HG02588 (cell line): ENCODE data around the gene LLGL2.

ENCODE experiments used
- ATAC-seq: cut with Tn5 transposase; IDR thresholded peaks from one replicate; pipeline ENCODE4 v1.9.1; 2021; ENCODE audit warnings: mild to moderate bottlenecking, moderate library complexity; ENCODE audit not compliant: unreplicated experiment

LLGL2 gene

GRCh38 chr17:75546181-75546580 is 20.7 kb downstream of the LLGL2 start:
- ATAC-seq: no peak

DNA sequence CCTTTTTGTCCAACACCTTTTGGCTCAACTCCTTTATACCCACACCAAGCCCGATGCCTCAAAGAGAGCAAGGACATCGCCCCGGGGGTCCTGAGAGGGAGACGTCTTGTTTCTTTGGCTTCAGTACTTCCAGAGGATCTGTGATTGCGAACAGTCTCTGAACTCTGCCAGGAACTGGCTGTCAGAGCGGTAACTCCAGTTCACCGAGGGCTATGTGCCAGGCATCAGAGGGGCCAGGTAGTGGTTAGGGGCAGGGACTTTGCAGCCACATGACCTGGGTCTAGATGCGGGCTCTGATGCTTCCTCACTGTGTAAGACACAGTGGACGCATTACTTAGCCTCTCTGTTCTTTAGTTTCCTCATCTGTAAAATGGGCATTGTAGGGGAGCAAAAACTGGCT is 21.6 kb downstream of the LLGL2 start:
- ATAC-seq: no peak

- no peak for ATAC-seq
Observed at GRCh38 chr17:75548813-75549212, 23.3 kb downstream of the LLGL2 start.

- no peak for ATAC-seq
Observed at GRCh38 chr17:75549246-75550138, 24.0 kb downstream of the LLGL2 start.

DNA sequence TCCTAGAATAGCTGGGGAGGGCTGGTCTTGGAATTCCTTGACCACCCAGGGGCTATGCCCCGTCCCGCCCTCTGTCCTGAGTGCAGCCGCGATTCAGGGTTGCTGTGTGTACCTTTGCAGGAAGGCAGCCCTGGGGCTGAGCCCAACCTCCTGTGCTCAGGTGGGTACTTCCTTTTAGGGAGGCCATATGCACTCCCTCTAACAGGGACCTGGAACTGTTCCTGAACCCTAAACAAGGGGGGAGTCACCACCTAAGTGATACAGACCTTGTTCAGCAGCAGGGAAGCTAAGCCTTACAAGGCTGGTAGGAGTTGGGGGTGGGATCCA is 24.6 kb downstream of the LLGL2 start:
- no peak for ATAC-seq

GRCh38 chr17:75551266-75551665 is 25.8 kb downstream of the LLGL2 start:
- no peak for ATAC-seq

DNA sequence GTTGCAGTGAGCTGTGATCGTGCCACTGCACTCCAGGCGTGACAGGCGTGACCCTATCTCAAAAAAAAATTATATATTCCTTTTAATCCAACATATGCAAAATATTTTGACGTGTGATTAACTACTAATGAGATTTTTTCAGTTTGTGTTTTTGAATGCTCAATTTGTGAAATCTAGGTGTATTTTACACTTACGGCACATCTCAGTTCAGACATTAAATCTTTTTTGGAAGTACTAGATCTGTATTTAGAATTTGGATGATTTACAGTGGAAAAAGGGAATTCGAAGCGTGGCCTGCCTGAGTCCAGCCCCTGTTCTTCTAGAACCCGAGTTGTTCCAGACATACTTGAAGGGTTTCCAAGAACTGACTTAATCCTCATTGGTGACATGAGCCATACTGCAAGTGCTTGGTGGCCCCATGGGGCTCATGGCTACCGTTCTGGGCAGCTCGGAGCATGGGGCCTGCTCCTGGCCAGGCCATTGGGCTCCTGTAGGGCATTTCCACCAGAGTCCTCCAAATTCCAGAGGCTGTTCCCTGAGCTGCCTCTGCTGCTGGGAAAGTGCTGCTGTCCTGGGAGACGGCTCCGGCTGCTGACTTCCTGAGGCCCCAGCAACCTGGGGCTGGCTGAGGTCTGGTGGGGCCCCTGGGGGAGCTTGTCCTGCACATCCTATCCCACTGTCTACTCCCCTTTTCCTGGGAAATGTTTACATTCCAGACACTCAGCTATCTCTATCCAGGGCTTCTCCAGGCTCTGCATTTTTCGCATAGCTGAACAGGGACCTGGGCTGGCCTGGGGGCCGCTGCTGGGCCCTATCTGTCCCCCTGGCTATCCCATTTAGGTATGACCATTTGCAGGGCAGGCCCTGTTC is 27.2 kb downstream of the LLGL2 start:
- ATAC-seq: no peak

DNA sequence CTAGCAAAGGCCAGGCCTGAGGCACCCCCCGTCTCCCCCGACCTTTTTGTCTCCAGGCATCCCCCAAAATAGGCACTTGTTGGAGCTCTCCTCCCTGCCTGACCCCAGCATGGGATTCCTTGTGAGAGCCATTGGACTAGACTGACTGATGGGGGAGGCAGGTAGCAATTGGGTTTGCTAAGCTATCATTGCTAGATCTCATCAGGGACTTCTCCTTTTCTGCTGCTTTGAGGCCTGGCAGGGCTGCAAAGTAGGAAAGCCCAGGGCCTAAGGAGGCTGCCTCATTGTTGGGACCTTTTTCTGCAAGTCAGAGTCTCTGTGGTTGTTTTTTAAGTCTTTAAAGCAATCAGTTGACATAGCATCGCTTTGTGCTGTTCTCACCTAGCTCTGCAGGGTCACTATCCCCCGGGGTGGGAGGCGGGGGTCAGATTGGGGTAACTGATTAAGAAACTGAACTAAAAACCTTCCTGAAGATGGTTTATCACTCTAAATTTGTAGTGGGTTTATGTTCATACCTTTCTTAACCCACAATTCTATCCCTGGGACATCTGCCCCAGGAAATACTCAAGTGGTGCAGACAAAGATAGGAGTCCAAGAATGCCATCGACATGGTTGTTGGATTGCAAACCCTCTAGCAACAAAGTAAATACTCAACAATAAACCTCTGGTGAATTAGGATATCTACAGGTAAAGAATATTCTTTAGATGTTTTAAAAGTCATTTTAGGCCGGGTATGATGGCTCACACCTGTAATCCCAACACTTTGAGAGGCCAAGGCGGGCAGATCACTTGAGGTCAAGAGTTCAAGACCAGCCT is 28.0 kb downstream of the LLGL2 start:
- no peak for ATAC-seq

DNA sequence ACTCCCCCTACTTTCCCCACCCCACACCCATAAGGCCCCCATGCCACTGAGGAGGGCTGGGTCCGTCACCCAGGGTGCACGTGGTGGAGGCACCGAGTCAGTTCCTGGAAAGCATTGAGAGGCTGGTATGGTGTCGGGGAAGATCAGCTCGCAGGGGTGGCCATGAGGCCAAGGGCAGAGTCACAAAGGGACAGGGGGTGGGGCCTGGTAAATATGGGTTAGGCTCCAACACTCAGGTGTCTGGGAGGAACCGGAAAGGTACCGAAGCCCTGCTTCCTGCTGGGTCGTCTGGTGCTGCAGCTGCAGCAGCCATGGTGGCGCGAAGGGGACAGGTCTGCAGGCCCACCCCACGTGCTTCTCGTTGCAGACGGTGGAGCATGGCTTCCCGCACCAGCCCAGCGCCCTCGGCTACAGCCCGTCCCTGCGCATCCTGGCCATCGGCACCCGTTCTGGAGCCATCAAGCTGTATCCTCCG is 30.2 kb downstream of the LLGL2 start:
- no peak for ATAC-seq

DNA sequence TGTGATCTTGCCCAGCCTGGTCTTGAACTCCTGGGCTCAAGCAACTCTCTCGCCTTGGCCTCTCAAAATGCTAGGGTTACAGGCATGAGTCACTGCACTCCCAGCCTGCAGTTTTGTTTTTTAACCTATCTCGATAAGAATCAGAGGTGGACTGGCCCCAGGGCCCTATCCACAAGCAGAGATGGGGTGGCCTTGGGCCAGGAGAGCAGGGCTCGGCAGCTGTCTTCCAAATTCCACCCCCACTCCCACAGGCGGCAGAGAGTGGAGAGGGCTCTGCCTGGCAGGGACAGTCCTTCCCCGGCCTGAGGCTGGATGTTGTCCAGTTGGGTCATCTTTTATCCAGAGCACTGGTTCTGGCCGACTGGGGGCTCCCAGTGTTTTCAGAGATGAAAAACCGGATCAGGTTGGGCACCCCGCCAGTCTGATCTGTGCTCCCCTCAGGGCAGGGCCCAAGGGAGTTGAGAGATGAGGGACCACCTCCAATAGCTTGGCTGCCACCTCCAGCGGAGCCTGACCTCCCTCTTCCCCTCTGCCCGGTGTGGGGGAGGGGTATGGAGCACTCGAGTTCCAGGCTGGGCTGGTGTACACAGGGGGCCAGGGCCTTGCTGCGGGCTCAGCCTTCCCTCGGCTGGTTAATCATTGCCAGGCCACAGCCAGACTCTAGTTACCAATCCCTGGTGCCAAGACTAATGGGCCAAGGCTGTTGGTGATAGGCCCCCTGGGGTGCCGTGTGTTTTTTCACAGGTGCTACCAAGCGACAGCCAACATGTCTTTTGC is 31.8 kb downstream of the LLGL2 start:
- no peak for ATAC-seq

GRCh38 chr17:75557852-75558665 is 32.6 kb downstream of the LLGL2 start:
- no peak for ATAC-seq

DNA sequence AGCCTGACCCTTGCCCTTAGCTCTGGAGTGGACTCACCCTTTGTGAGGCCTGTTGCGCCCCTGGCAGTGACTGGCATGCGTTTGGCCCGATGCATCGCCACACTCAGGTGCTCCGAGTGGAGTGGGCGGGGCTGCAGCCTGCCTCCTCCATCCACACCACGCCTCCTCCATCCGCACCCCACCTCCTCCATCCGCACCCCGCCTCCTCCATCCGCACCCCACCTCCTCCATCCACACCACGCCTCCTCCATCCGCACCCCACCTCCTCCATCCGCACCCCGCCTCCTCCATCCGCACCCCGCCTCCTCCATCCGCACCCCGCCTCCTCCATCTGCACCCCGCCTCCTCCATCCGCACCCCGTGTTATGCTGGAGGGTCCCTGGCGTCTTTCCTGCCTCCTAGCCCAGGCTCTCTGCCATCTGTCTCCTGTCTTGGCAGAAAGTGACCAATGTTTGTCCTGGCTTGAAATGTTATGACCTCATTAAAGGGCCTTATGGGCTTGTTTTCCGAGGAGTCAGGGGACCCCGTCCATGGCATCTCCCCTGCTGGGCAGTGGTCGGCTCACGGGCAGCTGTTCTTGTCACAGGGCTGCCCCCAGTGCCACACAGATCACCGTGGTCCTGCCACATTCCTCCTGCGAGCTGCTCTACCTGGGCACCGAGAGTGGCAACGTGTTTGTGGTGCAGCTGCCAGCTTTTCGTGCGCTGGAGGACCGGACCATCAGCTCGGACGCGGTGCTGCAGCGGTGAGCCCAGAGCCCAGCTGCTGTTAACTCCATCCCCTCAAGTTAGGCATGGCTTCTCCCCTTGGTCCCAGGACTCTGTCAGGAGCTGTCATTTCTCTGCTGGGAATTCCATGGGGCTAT is 33.4 kb downstream of the LLGL2 start:
- ATAC-seq: no peak

GRCh38 chr17:75559958-75560533 is 34.5 kb downstream of the LLGL2 start:
- no peak for ATAC-seq

GRCh38 chr17:75561927-75562603 is 36.6 kb downstream of the LLGL2 start:
- ATAC-seq: no peak

DNA sequence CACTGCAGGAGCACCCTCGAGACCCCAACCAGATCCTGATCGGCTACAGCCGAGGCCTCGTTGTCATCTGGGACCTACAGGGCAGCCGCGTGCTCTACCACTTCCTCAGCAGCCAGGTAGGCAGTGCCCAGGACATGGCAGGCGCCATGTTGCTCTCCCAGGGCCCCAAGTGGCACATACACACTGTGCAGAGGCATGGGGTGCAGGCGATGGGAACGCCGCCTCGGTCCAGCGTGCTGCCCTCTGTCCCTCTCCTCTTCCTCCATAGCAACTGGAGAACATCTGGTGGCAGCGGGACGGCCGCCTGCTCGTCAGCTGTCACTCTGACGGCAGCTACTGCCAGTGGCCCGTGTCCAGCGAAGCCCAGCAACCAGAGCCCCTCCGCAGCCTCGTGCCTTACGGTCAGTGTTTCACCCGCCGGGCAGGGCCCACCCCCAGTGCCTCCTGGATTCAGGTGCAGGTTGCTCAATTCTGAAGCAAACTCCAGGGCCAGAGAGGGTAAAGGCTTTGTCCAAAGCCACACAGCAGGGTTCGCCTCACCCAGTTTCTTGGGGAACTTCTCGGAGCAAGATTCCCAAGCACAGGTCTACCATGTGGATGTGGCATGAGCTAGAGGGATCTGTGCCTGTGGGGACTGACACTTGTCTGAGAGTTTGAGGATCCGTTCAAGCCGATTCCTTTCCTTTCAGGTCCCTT is 37.7 kb downstream of the LLGL2 start:
- no peak for ATAC-seq

DNA sequence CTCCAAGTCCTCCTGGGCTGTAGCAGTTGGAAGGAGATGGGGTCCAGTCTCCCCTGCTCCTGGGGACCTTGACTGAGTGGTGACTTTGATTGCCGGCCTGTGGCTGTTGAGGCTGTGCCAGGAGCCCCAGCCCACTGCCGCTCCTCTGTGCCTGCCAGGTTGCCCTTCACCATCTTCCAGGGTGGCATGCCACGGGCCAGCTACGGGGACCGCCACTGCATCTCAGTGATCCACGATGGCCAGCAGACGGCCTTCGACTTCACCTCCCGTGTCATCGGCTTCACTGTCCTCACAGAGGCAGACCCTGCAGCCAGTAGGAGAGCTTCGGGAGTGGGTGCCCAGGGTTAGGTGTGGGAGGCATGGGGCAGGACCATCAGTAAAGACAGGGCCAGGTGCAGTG is 38.7 kb downstream of the LLGL2 start:
- ATAC-seq: no peak

DNA sequence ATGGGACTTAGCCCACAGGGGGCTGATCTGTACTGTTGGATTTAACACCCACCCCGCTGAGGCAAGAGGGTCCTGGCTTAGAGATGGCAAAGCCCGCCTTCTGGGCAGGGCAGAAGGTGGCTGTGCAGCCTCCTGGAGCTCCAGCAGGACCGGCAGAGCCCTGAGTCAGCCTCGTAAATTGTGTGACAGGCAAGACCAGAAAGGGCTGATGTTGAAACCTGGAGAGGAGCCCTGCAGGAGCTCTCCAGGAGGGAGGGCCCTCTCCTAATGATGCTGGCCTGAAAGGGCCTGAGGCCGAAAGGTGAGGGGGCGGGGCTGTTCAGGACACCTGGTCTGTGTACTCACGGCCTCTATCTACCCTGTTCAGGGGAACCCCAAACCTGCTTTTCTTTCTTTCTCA is 39.6 kb downstream of the LLGL2 start:
- ATAC-seq: no peak
